IMR-90 (cell line): Measurements from ENCODE around the gene GRAMD1A. TPM values are rescaled to one million over a fixed set of nuclear protein-coding genes. Genes with fewer than 3 reads are reported as not detected.

Experiments
- ATAC-seq: fragments of 200-7000 bp; cut with Tn5 transposase; 2 replicates; pipeline ENCODE4 v1.9.1; 2020; ENCODE audit warnings: low read depth, mild to moderate bottlenecking, moderate library complexity
- BruUV-seq: library from RNA; stranded (reverse); fragments of 400-500 nt; replicated peaks from 2 replicates; lab custom pipeline; 2021; lab: Mats Ljungman, UMichigan
- CTCF ChIA-PET: fragments of 300-600 bp; formaldehyde crosslinking; extraction: SDS; loops from one replicate; lab custom pipeline; 2021; ENCODE audit warnings: antibody characterized with exemption; lab: Yijun Ruan, JAX
- POLR2A ChIA-PET: fragments of 300-600 bp; sonication (Branson Sonifier 250); formaldehyde crosslinking; loops from one replicate; lab custom pipeline; 2022; ENCODE audit warnings: antibody characterized with exemption; ENCODE audit not compliant: unreplicated experiment; lab: Charles Lee
- DNase-seq: peaks from one replicate; pipeline ENCODE4 v3.0.0; 2013
- H2AFZ ChIP-seq: replicated peaks from 2 replicates; pipeline ENCODE3; 2013; ENCODE audit warnings: low read length, mild to moderate bottlenecking; ENCODE audit not compliant: poor library complexity
- H2AK5ac ChIP-seq: 2 replicates; pipeline ENCODE4 v1.6.1; 2013; ENCODE audit warnings: low read depth, low read length, inconsistent platforms
- H2AK9ac ChIP-seq: replicated peaks from 2 replicates; pipeline ENCODE3; 2013; ENCODE audit warnings: mild to moderate bottlenecking, low read depth, low read length, moderate library complexity; ENCODE audit not compliant: poor library complexity
- H2BK120ac ChIP-seq: 2 replicates; pipeline ENCODE4 v1.6.1; 2013; ENCODE audit warnings: low read depth, low read length, inconsistent platforms
- H2BK15ac ChIP-seq: 3 replicates; pipeline ENCODE4 v1.6.1; 2013; ENCODE audit warnings: low read depth, low read length, inconsistent platforms
- H2BK20ac ChIP-seq: 2 replicates; pipeline ENCODE4 v1.6.1; 2013; ENCODE audit warnings: low read depth, mild to moderate bottlenecking, inconsistent platforms, low read length, moderate library complexity
- H2BK5ac ChIP-seq: 2 replicates; pipeline ENCODE4 v1.6.1; 2013; ENCODE audit warnings: mild to moderate bottlenecking, low read depth, low read length, inconsistent platforms; ENCODE audit not compliant: poor library complexity, severe bottlenecking
- H3K14ac ChIP-seq: replicated peaks from 2 replicates; pipeline ENCODE4 v1.6.1; 2013; ENCODE audit warnings: low read depth, low read length, inconsistent platforms
- H3K18ac ChIP-seq: 2 replicates; pipeline ENCODE4 v1.6.1; 2013; ENCODE audit warnings: low read depth, low read length, control low read depth
- H3K23ac ChIP-seq: 2 replicates; pipeline ENCODE4 v1.6.1; 2013; ENCODE audit warnings: low read depth, low read length, inconsistent platforms
- H3K27ac ChIP-seq: 2 replicates; pipeline ENCODE4 v1.5.1; 2013; ENCODE audit warnings: mild to moderate bottlenecking, control low read depth, low read length; ENCODE audit not compliant: insufficient read depth
- H3K27me3 ChIP-seq: 2 replicates; pipeline ENCODE4 v1.6.1; 2013; ENCODE audit warnings: low read length; ENCODE audit not compliant: control insufficient read depth, insufficient read depth
- H3K36me3 ChIP-seq: 2 replicates; pipeline ENCODE4 v1.6.1; 2013; ENCODE audit warnings: low read length, mixed read lengths; ENCODE audit not compliant: control insufficient read depth, insufficient read depth
- H3K4ac ChIP-seq: 2 replicates; pipeline ENCODE4 v1.6.1; 2013; ENCODE audit warnings: low read depth, low read length, inconsistent platforms
- H3K4me1 ChIP-seq: 2 replicates; pipeline ENCODE4 v1.6.1; 2013; ENCODE audit warnings: low read length, mixed read lengths; ENCODE audit not compliant: control insufficient read depth, insufficient read depth
- H3K4me2 ChIP-seq: 2 replicates; pipeline ENCODE4 v1.6.1; 2013; ENCODE audit warnings: low read depth, mild to moderate bottlenecking, control low read depth, low read length, moderate library complexity
- H3K4me3 ChIP-seq: 2 replicates; pipeline ENCODE4 v1.5.1; 2013; ENCODE audit warnings: low read depth, mild to moderate bottlenecking, control low read depth, low read length, moderate library complexity; ENCODE audit not compliant: insufficient read depth
- H3K56ac ChIP-seq: 2 replicates; pipeline ENCODE4 v1.6.1; 2013; ENCODE audit warnings: low read length, inconsistent platforms; ENCODE audit not compliant: insufficient read depth; ENCODE audit errors: extremely low read depth
- H3K79me1 ChIP-seq, 2 experiments: 2 replicates each; pipeline ENCODE4 v1.6.1; 2013; ENCODE audit warnings: low read length in 2 of 2, inconsistent platforms in 1 of 2, low read depth in 1 of 2
- H3K9ac ChIP-seq: 2 replicates; pipeline ENCODE4 v1.6.1; 2013; ENCODE audit warnings: low read depth, low read length, control low read depth
- H3K9me1 ChIP-seq: 2 replicates; pipeline ENCODE4 v1.6.1; 2013; ENCODE audit warnings: low read length, inconsistent platforms; ENCODE audit not compliant: insufficient read depth
- H3K9me3 ChIP-seq: 2 replicates; pipeline ENCODE4 v1.6.1; 2013; ENCODE audit warnings: low read length; ENCODE audit not compliant: control insufficient read depth, insufficient read depth
- H4K20me1 ChIP-seq: 2 replicates; pipeline ENCODE4 v1.6.1; 2013; ENCODE audit warnings: low read length, inconsistent platforms; ENCODE audit not compliant: insufficient read depth
- H4K5ac ChIP-seq: 2 replicates; pipeline ENCODE4 v1.6.1; 2013; ENCODE audit warnings: mild to moderate bottlenecking, low read depth, low read length, control low read depth
- H4K8ac ChIP-seq, 2 experiments: 2 replicates each; pipeline ENCODE4 v1.6.1; 2013; ENCODE audit warnings: low read depth in 2 of 2, low read length in 2 of 2, control low read depth in 1 of 2, inconsistent platforms in 1 of 2
- H4K91ac ChIP-seq: 2 replicates; pipeline ENCODE4 v1.6.1; 2013; ENCODE audit warnings: low read depth, low read length, inconsistent platforms; ENCODE audit not compliant: insufficient read depth
- BHLHE40 ChIP-seq: fragments of 150-350 bp; IDR thresholded peaks from 2 replicates; pipeline ENCODE4 v1.6.1; 2016; ENCODE audit warnings: mild to moderate bottlenecking, low read depth, low read length
- CEBPB ChIP-seq: IDR thresholded peaks from 2 replicates; pipeline ENCODE4 v1.6.1; 2012; ENCODE audit warnings: low read depth, low read length, improper control_type of control experiment
- CHD1 ChIP-seq: IDR thresholded peaks from 2 replicates; pipeline ENCODE4 v1.6.1; 2012; ENCODE audit warnings: low read depth, low read length, improper control_type of control experiment
- FOS ChIP-seq: fragments of 150-350 bp; IDR thresholded peaks from 2 replicates; pipeline ENCODE4 v1.6.1; 2016; ENCODE audit warnings: low read depth, low read length
- MAFK ChIP-seq: IDR thresholded peaks from 2 replicates; pipeline ENCODE4 v1.6.1; 2012; ENCODE audit warnings: low read depth, low read length, improper control_type of control experiment
- MAZ ChIP-seq: IDR thresholded peaks from 2 replicates; pipeline ENCODE4 v1.6.1; 2012; ENCODE audit warnings: low read depth, mild to moderate bottlenecking, low read length, improper control_type of control experiment, moderate library complexity, borderline replicate concordance
- MXI1 ChIP-seq: IDR thresholded peaks from 2 replicates; pipeline ENCODE4 v1.6.1; 2012; ENCODE audit warnings: low read depth, mild to moderate bottlenecking, low read length, moderate library complexity, borderline replicate concordance
- NFE2L2 ChIP-seq: fragments of 150-350 bp; IDR thresholded peaks from 2 replicates; pipeline ENCODE4 v1.6.1; 2016; ENCODE audit warnings: low read depth, mild to moderate bottlenecking, low read length
- POLR2A ChIP-seq: IDR thresholded peaks from 2 replicates; pipeline ENCODE4 v1.6.1; 2012; ENCODE audit warnings: mild to moderate bottlenecking, low read depth, low read length
- RAD21 ChIP-seq: IDR thresholded peaks from 2 replicates; pipeline ENCODE4 v1.6.1; 2012; ENCODE audit warnings: low read length, improper control_type of control experiment
- RCOR1 ChIP-seq: IDR thresholded peaks from 2 replicates; pipeline ENCODE4 v1.6.1; 2012; ENCODE audit warnings: mild to moderate bottlenecking, low read length, improper control_type of control experiment; ENCODE audit not compliant: insufficient replicate concordance
- RFX5 ChIP-seq: IDR thresholded peaks from 2 replicates; pipeline ENCODE4 v1.8.0; 2012; ENCODE audit warnings: low read depth, mild to moderate bottlenecking, low read length, moderate library complexity
- SMC3 ChIP-seq: fragments of 150-350 bp; IDR thresholded peaks from 2 replicates; pipeline ENCODE4 v1.6.1; 2016; ENCODE audit warnings: low read depth, mild to moderate bottlenecking, antibody characterized with exemption, low read length, moderate library complexity
- USF2 ChIP-seq: fragments of 150-350 bp; IDR thresholded peaks from 2 replicates; pipeline ENCODE4 v1.6.1; 2017; ENCODE audit warnings: mild to moderate bottlenecking, antibody characterized with exemption, low read length, low read depth
- WGBS, 2 experiments: methylation state at CpG; one replicate each; pipeline versions ENCODE4 v1.1.5 to v1.1.7; 2013; ENCODE audit warnings: missing lambda C conversion rate in 2 of 2; ENCODE audit not compliant: insufficient read length in 1 of 2; ENCODE audit errors: extremely low coverage in 2 of 2; 5-methylcytosine and 5-hydroxymethylcytosine counted together
- dilution Hi-C: fragments of 300-500 bp; cut with HindIII; formaldehyde crosslinking; loops from one replicate; pipeline ENCODE4 v1.14.3; 2018; ENCODE audit warnings: low sequenced_read_pairs; ENCODE audit not compliant: unreplicated experiment
- in situ Hi-C: fragments of 300-500 bp; cut with MboI; formaldehyde crosslinking; loops from 3 replicates; pipeline ENCODE4 v1.14.3; 2019; ENCODE audit warnings: low sequenced_read_pairs, inconsistent platforms, mixed read lengths
- intact Hi-C: fragments of 100-400 bp; cut with micrococcal nuclease; formaldehyde crosslinking; loops from 2 replicates; pipeline ENCODE4 v1.10.0; 2022
- polyA plus RNA-seq, 3 experiments: library from polyadenylated mRNA; depleted of rRNA; stranded (reverse); fragments of >200 nt; gene quantifications; 2 replicates each; pipeline ENCODE4 v1.2.3, GENCODE V29; 2012; ENCODE audit warnings: low replicate concordance in 1 of 3
- total RNA-seq: library from RNA; depleted of rRNA; stranded (reverse); fragments of >200 nt; gene quantifications from 2 replicates; pipeline ENCODE4 v1.2.3, GENCODE V29; 2012
- TF ChIP-seq, protein P1 (sequence below): fragments of 150-350 bp; IDR thresholded peaks from 2 replicates; pipeline ENCODE4 v1.6.1; 2016; ENCODE audit warnings: low read depth, mild to moderate bottlenecking, low read length, moderate library complexity, borderline replicate concordance

The GRAMD1A gene
- total and polyA plus RNA-seq, 2 of the 4 experiments (the other 2 are of a cell fraction): 11.1 to 63.0 TPM

- ChIA-PET POLR2A (no interaction called here), CTCF (interaction anchor here (1.8 kb wide), 1 partner anchor 15 kb away, joined by 6 read pairs; no protein-coding TSS in a partner anchor)
- intact Hi-C loops: no loop called here
- no peak for TF ChIP-seq SMC3
- no peak for TF ChIP-seq MXI1
- no peak for TF ChIP-seq NFE2L2
- no peak for TF ChIP-seq USF2
- no peak for TF ChIP-seq FOS
- TF ChIP-seq RFX5: no peak
- TF ChIP-seq MAFK: no peak
- TF ChIP-seq CHD1: no peak
- TF ChIP-seq RAD21: no peak
- no peak for TF ChIP-seq BHLHE40
- no peak for TF ChIP-seq MAZ
- TF ChIP-seq RCOR1: no peak
- no peak for TF ChIP-seq POLR2A
- TF ChIP-seq, protein P1, sequence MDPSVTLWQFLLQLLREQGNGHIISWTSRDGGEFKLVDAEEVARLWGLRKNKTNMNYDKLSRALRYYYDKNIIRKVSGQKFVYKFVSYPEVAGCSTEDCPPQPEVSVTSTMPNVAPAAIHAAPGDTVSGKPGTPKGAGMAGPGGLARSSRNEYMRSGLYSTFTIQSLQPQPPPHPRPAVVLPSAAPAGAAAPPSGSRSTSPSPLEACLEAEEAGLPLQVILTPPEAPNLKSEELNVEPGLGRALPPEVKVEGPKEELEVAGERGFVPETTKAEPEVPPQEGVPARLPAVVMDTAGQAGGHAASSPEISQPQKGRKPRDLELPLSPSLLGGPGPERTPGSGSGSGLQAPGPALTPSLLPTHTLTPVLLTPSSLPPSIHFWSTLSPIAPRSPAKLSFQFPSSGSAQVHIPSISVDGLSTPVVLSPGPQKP: no peak
- TF ChIP-seq CEBPB: no peak
Measured at GRCh38 chr19:35059006-35059798, 59.1 kb downstream of the GRAMD1A start.

More at GRCh38 chr19:35059006-35059798, 59.1 kb downstream of the GRAMD1A start:
- no peak overlapping the region for H3K4me2 ChIP-seq
- no peak overlapping the region for H3K14ac ChIP-seq
- no peak overlapping the region for H4K5ac ChIP-seq
- no peaks in the 10 kb centered on the region for H3K9me3 ChIP-seq
- peaks cover 18% of the 10 kb centered on the region for H3K27me3 ChIP-seq
- ATAC-seq (no peak), DNase-seq (no peak)
- H3K23ac ChIP-seq: no peak overlapping the region
- no peaks in the 10 kb centered on the region for H3K36me3 ChIP-seq
- no peak overlapping the region for H4K91ac ChIP-seq
- H3K56ac ChIP-seq: no peak overlapping the region
- no peak overlapping the region for H4K8ac ChIP-seq
- H3K9me1 ChIP-seq: no peaks in the 10 kb centered on the region
- no peak overlapping the region for H2BK20ac ChIP-seq
- in situ Hi-C loops: no loop called here
- H3K18ac ChIP-seq: no peak overlapping the region
- H2BK15ac ChIP-seq: no peak overlapping the region
- no peaks in the 10 kb centered on the region for H3K4me1 ChIP-seq
- H2AK9ac ChIP-seq: no peak overlapping the region
- no peak overlapping the region for H3K9ac ChIP-seq
- no peak overlapping the region for H3K4ac ChIP-seq
- H2AK5ac ChIP-seq: no peak overlapping the region
- H3K79me1 ChIP-seq: no peaks in the 10 kb centered on the region
- H2BK120ac ChIP-seq: no peak overlapping the region
- H2BK5ac ChIP-seq: no peak overlapping the region
- dilution Hi-C loops: no loop called here
- H4K20me1 ChIP-seq: no peaks in the 10 kb centered on the region
- no TSS peak for BruUV-seq
- H2AFZ ChIP-seq: no peak overlapping the region
- H3K27ac ChIP-seq: no peak overlapping the region
- no peak overlapping the region for H3K4me3 ChIP-seq
- 82% methylated on average over 13 of the region's 26 CpGs; no CpG with 5 or more reads in 1 of the 2 experiments for WGBS, 2 experiments
